ENCODE data around the gene LYST.

- TF ChIP-seq CTCF (IDR thresholded peaks at IDR 0.05; ENCODE audit: poor library complexity) (no peak), EZH2phosphoT487 (IDR thresholded peaks at IDR 0.05; ENCODE audit: low read depth, severe bottlenecking, unreplicated experiment) (no peak)
Measured at GRCh38 chr1:235652364-235652763, 214.3 kb downstream of the LYST start.

Data from hepatocyte (in vitro differentiated cells).